ENCODE measurements around the gene BICC1.

GRCh38 chr10:58725901-58726300, 213.2 kb downstream of the BICC1 start:
- TF ChIP-seq EP300 (IDR thresholded peaks at IDR 0.05; ENCODE audit: low read depth) (no peak), POLR2A (IDR thresholded peaks at IDR 0.05) (no peak), POLR2AphosphoS5 (IDR thresholded peaks at IDR 0.05) (no peak)
- TF ChIP-seq, protein P1, sequence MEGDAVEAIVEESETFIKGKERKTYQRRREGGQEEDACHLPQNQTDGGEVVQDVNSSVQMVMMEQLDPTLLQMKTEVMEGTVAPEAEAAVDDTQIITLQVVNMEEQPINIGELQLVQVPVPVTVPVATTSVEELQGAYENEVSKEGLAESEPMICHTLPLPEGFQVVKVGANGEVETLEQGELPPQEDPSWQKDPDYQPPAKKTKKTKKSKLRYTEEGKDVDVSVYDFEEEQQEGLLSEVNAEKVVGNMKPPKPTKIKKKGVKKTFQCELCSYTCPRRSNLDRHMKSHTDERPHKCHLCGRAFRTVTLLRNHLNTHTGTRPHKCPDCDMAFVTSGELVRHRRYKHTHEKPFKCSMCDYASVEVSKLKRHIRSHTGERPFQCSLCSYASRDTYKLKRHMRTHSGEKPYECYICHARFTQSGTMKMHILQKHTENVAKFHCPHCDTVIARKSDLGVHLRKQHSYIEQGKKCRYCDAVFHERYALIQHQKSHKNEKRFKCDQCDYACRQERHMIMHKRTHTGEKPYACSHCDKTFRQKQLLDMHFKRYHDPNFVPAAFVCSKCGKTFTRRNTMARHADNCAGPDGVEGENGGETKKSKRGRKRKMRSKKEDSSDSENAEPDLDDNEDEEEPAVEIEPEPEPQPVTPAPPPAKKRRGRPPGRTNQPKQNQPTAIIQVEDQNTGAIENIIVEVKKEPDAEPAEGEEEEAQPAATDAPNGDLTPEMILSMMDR (IDR thresholded peaks at IDR 0.05): no peak
